BLaER1 (cell line): ENCODE data around the gene RASGRP3.

ENCODE experiments used
- H3K27ac ChIP-seq: shearing (Covaris generic); formaldehyde crosslinking; 2 replicates; pipeline ENCODE4 v1.8.1; 2022
- H3K27me3 ChIP-seq: shearing (Covaris generic); formaldehyde crosslinking; 2 replicates; pipeline ENCODE4 v1.8.1; 2022
- H3K36me3 ChIP-seq: shearing (Covaris generic); formaldehyde crosslinking; 2 replicates; pipeline ENCODE4 v1.8.1; 2022
- H3K4me1 ChIP-seq: shearing (Covaris generic); formaldehyde crosslinking; 2 replicates; pipeline ENCODE4 v1.8.1; 2022
- H3K4me2 ChIP-seq: shearing (Covaris generic); formaldehyde crosslinking; 2 replicates; pipeline ENCODE4 v1.8.1; 2022
- H3K4me3 ChIP-seq: shearing (Covaris generic); formaldehyde crosslinking; 2 replicates; pipeline ENCODE4 v1.8.1; 2022
- H3K9ac ChIP-seq: shearing (Covaris generic); formaldehyde crosslinking; 2 replicates; pipeline ENCODE4 v1.8.1; 2022
- H3K9me3 ChIP-seq: shearing (Covaris generic); formaldehyde crosslinking; 2 replicates; pipeline ENCODE4 v1.8.1; 2022
- H4K20me1 ChIP-seq: shearing (Covaris generic); formaldehyde crosslinking; 2 replicates; pipeline ENCODE4 v1.8.1; 2022
- Cebpa-rat ChIP-seq: shearing (Covaris generic); IDR thresholded peaks from 2 replicates; pipeline ENCODE4 v1.8.1; 2022

Gene RASGRP3

DNA sequence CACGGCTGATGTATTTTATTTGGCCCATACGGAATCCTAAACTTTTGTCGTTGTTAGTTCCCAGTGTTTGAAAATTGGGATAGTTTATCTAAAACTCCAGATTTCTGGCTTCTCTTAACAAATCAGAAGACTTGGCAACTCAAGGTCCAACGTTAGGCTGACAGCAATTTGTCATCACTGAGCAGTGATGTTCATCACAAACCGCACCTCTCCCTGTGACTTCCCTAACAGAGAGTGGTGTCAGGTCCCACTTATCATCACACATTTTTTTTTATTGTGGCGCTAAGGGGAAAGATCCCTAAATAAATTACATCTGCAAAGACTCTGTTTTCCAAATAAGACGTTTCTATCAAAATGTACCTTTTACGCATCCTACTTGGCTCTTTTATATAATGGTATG is 55.7 kb downstream of the RASGRP3 start:
- no peak for TF ChIP-seq Cebpa-rat
- H3K4me1 ChIP-seq, result no peaks in the 10 kb centered on the region
- H3K9ac ChIP-seq, result no peak overlapping the region
- no peaks in the 10 kb centered on the region for H3K9me3 ChIP-seq
- H3K27ac ChIP-seq, result no peak overlapping the region
- no peaks in the 10 kb centered on the region for H4K20me1 ChIP-seq
- H3K4me2 ChIP-seq, result no peak overlapping the region
- H3K4me3 ChIP-seq, result no peak overlapping the region
- no peaks in the 10 kb centered on the region for H3K27me3 ChIP-seq
- no peaks in the 10 kb centered on the region for H3K36me3 ChIP-seq

DNA sequence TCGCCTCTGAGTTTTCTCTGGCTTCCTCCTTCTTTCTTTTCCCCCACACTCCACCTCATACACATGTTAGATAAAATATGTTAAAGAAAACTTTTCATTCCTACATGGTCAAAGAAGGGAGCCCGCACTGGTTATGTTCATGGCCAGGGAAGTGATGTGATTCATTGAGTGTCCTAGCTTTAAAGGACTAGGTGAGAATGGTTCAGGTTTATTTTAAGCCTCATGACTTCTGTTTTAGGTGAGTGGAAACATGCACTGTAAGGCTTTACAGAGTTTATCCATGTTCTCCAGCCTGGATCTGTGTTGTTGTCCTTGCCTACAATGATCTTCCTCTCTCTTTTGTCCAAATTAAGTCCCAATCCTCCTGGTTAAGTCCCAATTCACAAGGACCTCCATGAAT is 56.5 kb downstream of the RASGRP3 start:
- H3K4me2 ChIP-seq, result no peak overlapping the region

DNA sequence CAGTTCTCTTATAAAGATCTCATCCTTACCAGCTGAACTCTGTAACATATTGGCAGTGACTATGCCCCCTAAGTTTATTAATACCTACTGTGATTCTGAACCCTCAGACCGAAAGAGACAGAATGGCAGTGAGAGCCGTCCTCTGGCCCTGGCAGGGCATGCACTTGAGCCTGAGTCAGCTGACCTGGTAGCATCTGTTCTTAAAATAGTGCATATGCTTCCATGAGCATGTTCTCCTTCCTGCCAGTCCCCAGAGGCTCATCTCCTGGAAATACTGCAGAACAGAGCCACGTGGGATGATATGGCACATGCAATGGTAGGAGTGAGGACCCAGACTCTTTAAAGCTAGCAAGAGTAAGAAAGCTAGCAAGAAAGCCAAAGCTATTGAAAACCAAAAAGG is 59.0 kb downstream of the RASGRP3 start:
- Histone ChIP-seq H3K27ac (no peak overlapping the region), H3K27me3 (no peaks in the 10 kb centered on the region), H4K20me1 (no peaks in the 10 kb centered on the region), H3K9me3 (no peaks in the 10 kb centered on the region), H3K36me3 (no peaks in the 10 kb centered on the region), H3K4me2 (no peak overlapping the region), H3K9ac (no peak overlapping the region), H3K4me3 (no peak overlapping the region), H3K4me1 (no peaks in the 10 kb centered on the region)
- TF ChIP-seq Cebpa-rat, result no peak

More for the DNA sequence above, 56.5 kb downstream of the RASGRP3 start:
- no peaks in the 10 kb centered on the region for H4K20me1 ChIP-seq
- no peaks in the 10 kb centered on the region for H3K36me3 ChIP-seq
- H3K4me3 ChIP-seq, result no peak overlapping the region
- no peaks in the 10 kb centered on the region for H3K4me1 ChIP-seq
- no peaks in the 10 kb centered on the region for H3K9me3 ChIP-seq
- TF ChIP-seq Cebpa-rat, result no peak
- no peak overlapping the region for H3K27ac ChIP-seq
- no peak overlapping the region for H3K9ac ChIP-seq
- no peaks in the 10 kb centered on the region for H3K27me3 ChIP-seq

DNA sequence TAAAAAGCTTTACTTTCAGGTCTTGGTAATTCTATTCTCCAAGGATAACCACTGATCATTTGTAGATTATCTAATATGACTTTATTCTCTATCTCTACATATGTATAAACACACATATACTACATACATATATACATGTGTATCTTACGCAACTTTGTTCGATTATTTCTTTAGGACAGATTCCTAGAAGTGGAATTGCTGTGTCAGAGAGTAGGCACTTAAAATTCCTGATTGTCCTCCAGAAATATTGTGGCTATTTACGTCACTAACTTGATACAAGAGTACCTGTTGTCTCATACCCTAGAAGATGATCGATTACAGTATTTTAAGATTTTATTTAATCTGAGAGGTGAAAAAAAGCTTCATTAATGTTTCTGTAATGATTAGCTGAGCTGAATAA is 64.8 kb downstream of the RASGRP3 start:
- Histone ChIP-seq H3K27me3 (no peaks in the 10 kb centered on the region), H3K36me3 (no peaks in the 10 kb centered on the region), H3K4me1 (no peaks in the 10 kb centered on the region), H3K4me2 (no peak overlapping the region), H3K4me3 (no peak overlapping the region), H4K20me1 (no peaks in the 10 kb centered on the region), H3K9me3 (no peaks in the 10 kb centered on the region), H3K27ac (no peak overlapping the region), H3K9ac (no peak overlapping the region)
- TF ChIP-seq Cebpa-rat, result no peak

DNA sequence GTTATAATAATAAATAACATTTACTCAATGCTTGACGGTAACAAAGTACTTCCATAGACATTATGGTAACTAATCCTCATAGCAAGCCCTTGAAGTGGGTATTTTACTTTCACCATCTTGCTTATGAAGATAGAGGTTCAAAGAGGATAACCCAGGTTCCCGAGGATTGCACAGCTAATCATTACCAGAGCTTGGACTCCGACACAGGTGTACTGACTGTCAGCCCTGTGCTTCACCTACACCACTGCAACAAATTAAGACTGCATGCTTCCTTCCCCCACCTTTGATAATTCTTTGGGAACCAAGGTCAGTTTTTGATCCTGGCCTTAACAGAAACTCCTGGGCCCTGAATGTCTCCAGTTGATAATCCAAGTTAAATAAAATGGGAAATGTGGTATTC is 73.8 kb downstream of the RASGRP3 start:
- Histone ChIP-seq H3K27me3 (no peaks in the 10 kb centered on the region), H4K20me1 (no peaks in the 10 kb centered on the region), H3K4me2 (no peak overlapping the region), H3K9me3 (no peaks in the 10 kb centered on the region), H3K27ac (no peak overlapping the region), H3K4me1 (peaks cover 13% of the 10 kb centered on the region), H3K36me3 (no peaks in the 10 kb centered on the region), H3K4me3 (no peak overlapping the region), H3K9ac (no peak overlapping the region)
- no peak for TF ChIP-seq Cebpa-rat

DNA sequence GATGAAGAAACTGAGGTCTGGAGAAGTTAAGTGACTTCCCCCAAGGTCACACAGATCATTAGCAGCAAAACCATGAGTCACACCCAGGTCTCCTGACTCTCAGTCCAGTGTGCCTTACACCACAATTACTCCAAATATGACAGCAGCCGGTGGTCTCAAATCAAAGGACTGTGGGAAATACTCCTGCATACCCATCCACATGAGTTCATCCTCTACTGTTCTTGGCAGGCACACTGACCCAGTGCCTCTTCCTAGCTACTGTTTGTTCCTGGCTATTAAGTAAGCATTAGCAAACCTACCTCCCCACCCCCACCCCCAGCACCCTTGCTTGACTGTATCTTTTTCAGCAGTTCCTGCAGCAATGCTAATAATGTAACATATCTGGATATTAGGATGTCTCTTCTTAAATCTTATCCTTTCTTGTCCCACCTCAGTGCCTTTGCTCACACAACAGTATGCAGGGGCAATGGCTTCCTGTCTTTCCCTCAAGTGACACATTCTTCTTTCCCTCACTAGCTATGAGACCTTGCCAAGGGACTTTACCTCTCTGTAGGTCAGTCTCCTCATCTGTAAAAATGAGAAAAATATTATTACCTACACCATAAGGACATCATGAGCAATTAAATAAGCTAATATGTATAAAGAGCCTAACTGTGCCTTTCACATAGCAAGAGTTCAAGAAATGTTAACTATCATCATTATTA is 76.5 kb downstream of the RASGRP3 start:
- no peaks in the 10 kb centered on the region for H4K20me1 ChIP-seq
- TF ChIP-seq Cebpa-rat, result no peak
- H3K9me3 ChIP-seq, result no peaks in the 10 kb centered on the region
- H3K4me1 ChIP-seq, result peaks cover 20% of the 10 kb centered on the region
- no peak overlapping the region for H3K9ac ChIP-seq
- no peaks in the 10 kb centered on the region for H3K36me3 ChIP-seq
- H3K27ac ChIP-seq, result no peak overlapping the region
- no peaks in the 10 kb centered on the region for H3K27me3 ChIP-seq
- no peak overlapping the region for H3K4me2 ChIP-seq
- no peak overlapping the region for H3K4me3 ChIP-seq

DNA sequence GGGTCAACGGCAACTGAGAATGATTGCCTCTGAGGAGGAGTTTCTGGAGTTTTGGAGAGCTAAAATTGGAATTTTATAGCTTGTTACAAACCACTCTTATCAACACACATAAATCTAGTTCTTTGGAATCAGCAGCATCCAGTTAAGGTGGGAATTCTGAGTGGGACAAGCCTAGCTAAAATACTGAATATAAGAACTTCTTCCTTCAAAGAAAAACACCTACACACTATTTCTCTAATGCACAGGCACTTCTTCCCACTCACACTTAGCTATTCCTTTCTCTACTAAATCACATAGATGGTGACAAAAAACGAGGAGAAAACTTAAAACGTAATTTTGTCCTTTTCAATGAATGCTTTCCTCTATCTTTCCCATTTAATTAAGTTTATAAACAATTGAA is 79.2 kb downstream of the RASGRP3 start:
- Histone ChIP-seq H3K9me3 (no peaks in the 10 kb centered on the region), H3K27ac (no peak overlapping the region), H4K20me1 (no peaks in the 10 kb centered on the region), H3K4me3 (no peak overlapping the region), H3K27me3 (no peaks in the 10 kb centered on the region), H3K4me1 (peaks cover 20% of the 10 kb centered on the region), H3K9ac (no peak overlapping the region), H3K36me3 (no peaks in the 10 kb centered on the region), H3K4me2 (peak overlapping the region; percentile 75)
- no peak for TF ChIP-seq Cebpa-rat

DNA sequence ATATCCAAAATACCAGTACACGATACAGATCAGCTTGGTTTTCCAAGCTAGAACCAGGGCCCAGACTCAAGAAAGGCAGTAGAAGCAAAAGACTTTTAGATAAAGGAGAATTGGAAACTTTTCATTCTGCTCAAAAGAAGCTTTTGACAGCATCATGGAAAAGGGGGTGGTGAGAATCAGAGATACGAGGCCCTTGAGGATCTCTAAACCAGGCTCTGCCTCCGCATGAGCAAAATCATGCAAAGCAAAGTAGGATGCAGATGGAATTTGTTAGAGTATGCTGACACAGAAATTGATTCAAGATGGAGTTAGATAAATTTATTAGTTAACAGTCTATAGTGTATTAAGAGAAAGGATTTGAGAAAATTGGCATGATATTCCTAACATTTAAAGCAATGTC is 82.9 kb downstream of the RASGRP3 start:
- no peak overlapping the region for H3K4me2 ChIP-seq

DNA sequence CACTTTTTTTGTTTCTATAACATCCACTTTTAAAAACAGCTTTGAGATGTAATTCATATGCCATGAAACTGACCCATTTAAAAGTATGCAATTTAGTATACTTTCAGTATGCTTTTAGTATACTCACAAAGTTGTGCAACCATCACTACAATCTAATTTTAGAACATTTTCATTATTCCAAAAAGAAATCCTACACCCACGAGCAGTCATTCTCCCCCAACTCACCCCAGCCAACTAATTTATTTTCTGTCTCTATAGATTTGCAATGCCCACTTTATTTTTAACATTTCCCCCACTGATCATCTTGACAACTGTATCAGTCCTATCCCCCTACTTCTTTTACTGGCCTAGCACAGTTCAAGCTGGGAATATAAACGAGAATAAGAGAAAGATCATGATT is 83.6 kb downstream of the RASGRP3 start:
- Histone ChIP-seq H3K36me3 (no peaks in the 10 kb centered on the region), H3K27me3 (no peaks in the 10 kb centered on the region), H3K4me3 (no peak overlapping the region), H3K4me2 (no peak overlapping the region), H3K4me1 (peaks cover 9% of the 10 kb centered on the region), H4K20me1 (no peaks in the 10 kb centered on the region), H3K9ac (no peak overlapping the region), H3K9me3 (no peaks in the 10 kb centered on the region), H3K27ac (no peak overlapping the region)
- no peak for TF ChIP-seq Cebpa-rat

More for the DNA sequence above, 82.9 kb downstream of the RASGRP3 start:
- no peaks in the 10 kb centered on the region for H3K27me3 ChIP-seq
- H3K4me1 ChIP-seq, result peaks cover 16% of the 10 kb centered on the region
- no peak for TF ChIP-seq Cebpa-rat
- no peaks in the 10 kb centered on the region for H3K9me3 ChIP-seq
- no peak overlapping the region for H3K9ac ChIP-seq
- H3K36me3 ChIP-seq, result no peaks in the 10 kb centered on the region
- H3K27ac ChIP-seq, result no peak overlapping the region
- no peak overlapping the region for H3K4me3 ChIP-seq
- H4K20me1 ChIP-seq, result no peaks in the 10 kb centered on the region

DNA sequence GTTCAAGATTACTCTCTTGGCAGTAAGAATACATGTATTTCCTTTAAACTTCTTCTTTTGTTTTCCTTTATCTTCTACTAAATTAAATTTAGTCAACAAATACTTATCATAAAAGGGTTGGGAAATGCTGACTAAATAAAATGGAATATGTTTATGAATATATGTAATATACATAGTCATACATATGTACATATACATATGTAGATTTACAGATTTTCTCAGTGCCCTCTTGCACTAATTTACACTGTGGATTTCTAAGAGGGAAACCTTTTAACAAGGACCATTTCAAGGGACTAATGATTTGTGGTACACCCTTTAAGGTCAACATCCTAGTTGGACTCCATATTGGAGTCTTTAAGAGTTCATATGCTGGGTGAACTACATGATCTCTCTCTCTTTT is 85.4 kb downstream of the RASGRP3 start:
- Histone ChIP-seq H3K36me3 (no peaks in the 10 kb centered on the region), H3K27me3 (no peaks in the 10 kb centered on the region), H3K4me2 (no peak overlapping the region), H3K4me3 (no peak overlapping the region), H3K4me1 (no peaks in the 10 kb centered on the region), H3K9ac (no peak overlapping the region), H3K27ac (no peak overlapping the region), H4K20me1 (no peaks in the 10 kb centered on the region), H3K9me3 (no peaks in the 10 kb centered on the region)
- TF ChIP-seq Cebpa-rat, result no peak

DNA sequence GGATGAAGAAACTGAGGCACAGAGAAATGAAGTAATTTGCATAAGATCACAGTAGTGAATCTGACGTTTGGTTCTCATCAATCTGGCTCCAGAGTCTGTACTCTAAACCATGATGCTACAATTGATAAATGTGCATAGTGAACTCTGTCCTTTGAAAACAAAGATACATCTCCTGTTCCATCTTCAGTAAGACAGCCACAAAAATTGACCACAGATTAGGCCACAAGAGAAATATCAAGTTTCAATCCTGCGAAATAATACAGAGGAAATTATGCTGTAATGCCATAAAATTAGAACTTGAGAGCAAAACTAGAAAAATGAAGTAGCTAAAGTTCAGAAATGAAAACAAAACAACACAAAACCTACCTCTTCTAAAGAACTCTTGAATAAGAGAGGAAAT is 94.2 kb downstream of the RASGRP3 start:
- Histone ChIP-seq H3K27me3 (no peaks in the 10 kb centered on the region), H3K27ac (no peak overlapping the region), H3K4me2 (no peak overlapping the region), H3K4me1 (no peaks in the 10 kb centered on the region), H3K9ac (no peak overlapping the region), H4K20me1 (no peaks in the 10 kb centered on the region), H3K4me3 (no peak overlapping the region), H3K9me3 (no peaks in the 10 kb centered on the region), H3K36me3 (no peaks in the 10 kb centered on the region)
- no peak for TF ChIP-seq Cebpa-rat
